Adrenal gland (tissue), 5 donors: Measurements from ENCODE around the gene CTCF.

Experiments used
- CTCF ChIP-seq, 6 experiments: fragments of 450-650 bp in 4 of 6; fragments of 200-600 bp in 2 of 6; sonication (generic) in 1 of 6; IDR thresholded peaks; 1 replicate in 5 of 6; 2 replicates in 1 of 6; pipeline versions ENCODE4 v1.5.1 to v1.8.0; 2016 to 2021; ENCODE audit warnings: antibody characterized with exemption in 6 of 6, mild to moderate bottlenecking in 2 of 6, moderate library complexity in 1 of 6
- POLR2A ChIP-seq, 2 donors: fragments of 450-650 bp; IDR thresholded peaks; one replicate each; pipeline ENCODE4 v1.6.1; 2017; ENCODE audit warnings: antibody characterized with exemption in 2 of 2, mild to moderate bottlenecking in 2 of 2, moderate library complexity in 1 of 2
- donor health status: DM: no; HTN: no; CAD: no.

DNA sequence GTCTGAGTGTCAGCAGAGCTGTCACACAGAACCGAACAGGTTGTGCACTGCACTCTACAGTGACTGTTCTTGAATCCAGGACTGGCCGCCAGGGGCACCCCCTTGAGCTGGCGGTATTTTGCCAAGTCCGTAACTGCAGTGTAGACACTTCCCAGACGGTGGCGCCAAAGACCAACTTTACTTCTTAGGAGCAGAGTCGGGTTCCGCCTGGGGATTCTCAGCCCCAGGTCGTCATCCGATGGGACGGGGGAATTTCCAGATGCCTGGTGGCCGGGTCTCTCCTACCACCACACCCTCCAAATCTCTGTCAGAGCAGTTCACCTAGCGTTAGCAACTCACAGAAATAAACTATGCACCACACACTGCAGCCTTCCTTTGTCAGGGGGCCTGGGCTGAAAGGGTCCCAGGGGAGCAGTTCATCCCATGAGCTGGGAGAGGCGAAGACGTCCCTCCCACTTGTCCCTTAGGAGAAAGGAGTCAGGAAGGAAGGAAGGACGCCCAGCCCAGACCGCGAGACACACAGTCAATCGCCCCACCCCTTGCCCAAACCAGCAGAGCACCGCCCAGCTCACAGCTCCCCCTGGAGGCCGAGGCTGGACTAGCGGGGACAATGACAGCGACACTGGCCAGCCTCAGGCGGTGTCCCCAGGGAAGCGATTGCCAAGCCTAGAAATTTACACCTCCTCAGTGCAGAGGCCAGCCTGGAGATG lies 41.1 kb upstream of the CTCF start:
- TF ChIP-seq POLR2A (IDR thresholded peaks at IDR 0.05) = peak; percentile 17 to 64
- peak; percentile 75 to 99 (median 98) for TF ChIP-seq CTCF (IDR thresholded peaks at IDR 0.05)
